Fibroblast of pulmonary artery (primary cell): ENCODE data around the gene KCNK7.

ENCODE experiments used
- DNase-seq: peaks from one replicate; pipeline ENCODE4 v3.0.0-alpha.2; 2010; ENCODE audit warnings: low read depth
- H3K4me3 ChIP-seq: replicated peaks from 2 replicates; pipeline ENCODE4 v1.5.1; 2011; ENCODE audit warnings: low read depth, mild to moderate bottlenecking, control low read depth, low read length, moderate library complexity
- TF ChIP-seq, protein P1 (sequence below): IDR thresholded peaks from 2 replicates; pipeline ENCODE4 v1.5.1; 2011; ENCODE audit warnings: mild to moderate bottlenecking, control low read depth, low read length, inconsistent platforms; ENCODE audit errors: missing control alignments

KCNK7 gene, protein sequence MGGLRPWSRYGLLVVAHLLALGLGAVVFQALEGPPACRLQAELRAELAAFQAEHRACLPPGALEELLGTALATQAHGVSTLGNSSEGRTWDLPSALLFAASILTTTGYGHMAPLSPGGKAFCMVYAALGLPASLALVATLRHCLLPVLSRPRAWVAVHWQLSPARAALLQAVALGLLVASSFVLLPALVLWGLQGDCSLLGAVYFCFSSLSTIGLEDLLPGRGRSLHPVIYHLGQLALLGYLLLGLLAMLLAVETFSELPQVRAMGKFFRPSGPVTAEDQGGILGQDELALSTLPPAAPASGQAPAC

DNA sequence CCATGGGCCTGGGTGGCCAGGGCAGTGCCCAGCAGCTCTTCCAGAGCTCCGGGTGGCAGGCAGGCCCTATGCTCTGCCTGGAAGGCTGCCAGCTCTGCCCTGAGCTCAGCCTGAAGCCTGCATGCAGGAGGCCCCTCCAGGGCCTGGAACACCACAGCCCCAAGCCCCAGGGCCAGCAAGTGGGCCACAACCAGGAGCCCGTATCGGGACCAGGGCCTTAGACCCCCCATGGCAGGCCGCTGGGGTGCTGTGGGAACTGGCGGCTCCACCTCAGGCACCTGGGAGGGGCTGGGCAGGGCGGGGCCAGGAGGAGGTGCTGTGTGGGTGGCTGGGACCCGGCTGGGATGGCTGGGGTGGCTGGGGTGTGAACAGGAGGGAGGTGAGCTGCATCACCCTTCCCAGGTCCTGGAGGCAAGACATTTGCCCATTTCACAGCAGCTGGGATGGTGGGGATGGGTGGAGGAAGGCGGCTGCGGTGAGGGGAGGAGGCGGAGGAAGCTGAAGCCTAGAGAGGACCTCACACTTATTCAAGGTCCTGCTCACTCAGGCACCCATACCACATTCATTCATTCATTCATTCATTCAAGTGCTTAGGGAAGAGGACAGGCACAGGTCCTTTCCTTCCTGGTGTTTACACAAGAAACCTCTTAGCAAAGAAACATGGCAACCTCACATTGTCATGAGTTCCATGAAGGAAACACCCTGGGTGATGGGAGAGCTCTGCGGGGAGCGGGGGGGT lies at the start of gene KCNK7:
TSS of gene KCNK7 (minus strand) at position 258 of the 739 bp plus-strand sequence. CDS start at position 230, 28 bp downstream.
- DNase-seq: no peak
- no peak within 1 kb of the TSS for H3K4me3 ChIP-seq
- TF ChIP-seq, protein P1, sequence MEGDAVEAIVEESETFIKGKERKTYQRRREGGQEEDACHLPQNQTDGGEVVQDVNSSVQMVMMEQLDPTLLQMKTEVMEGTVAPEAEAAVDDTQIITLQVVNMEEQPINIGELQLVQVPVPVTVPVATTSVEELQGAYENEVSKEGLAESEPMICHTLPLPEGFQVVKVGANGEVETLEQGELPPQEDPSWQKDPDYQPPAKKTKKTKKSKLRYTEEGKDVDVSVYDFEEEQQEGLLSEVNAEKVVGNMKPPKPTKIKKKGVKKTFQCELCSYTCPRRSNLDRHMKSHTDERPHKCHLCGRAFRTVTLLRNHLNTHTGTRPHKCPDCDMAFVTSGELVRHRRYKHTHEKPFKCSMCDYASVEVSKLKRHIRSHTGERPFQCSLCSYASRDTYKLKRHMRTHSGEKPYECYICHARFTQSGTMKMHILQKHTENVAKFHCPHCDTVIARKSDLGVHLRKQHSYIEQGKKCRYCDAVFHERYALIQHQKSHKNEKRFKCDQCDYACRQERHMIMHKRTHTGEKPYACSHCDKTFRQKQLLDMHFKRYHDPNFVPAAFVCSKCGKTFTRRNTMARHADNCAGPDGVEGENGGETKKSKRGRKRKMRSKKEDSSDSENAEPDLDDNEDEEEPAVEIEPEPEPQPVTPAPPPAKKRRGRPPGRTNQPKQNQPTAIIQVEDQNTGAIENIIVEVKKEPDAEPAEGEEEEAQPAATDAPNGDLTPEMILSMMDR: no peak

DNA sequence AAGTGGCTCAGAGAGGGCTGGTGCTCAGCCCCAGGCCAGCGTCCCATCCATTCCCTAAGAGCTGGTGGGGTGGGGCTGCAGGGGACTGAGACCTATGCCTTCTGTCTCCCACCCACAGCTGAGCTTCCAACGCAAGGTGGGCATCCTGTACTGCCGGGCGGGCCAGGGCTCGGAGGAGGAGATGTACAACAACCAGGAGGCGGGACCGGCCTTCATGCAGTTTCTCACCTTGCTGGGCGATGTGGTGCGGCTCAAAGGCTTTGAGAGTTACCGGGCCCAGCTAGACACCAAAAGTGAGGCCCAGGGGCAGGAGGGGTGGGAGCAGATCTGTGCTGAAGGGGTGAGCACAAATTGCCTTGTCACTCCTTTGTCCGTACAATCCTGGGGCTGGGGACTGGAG lies 49.2 kb upstream of the KCNK7 start:
- no peak for DNase-seq
- no peak overlapping the region for H3K4me3 ChIP-seq
- TF ChIP-seq, protein P1: no peak

DNA sequence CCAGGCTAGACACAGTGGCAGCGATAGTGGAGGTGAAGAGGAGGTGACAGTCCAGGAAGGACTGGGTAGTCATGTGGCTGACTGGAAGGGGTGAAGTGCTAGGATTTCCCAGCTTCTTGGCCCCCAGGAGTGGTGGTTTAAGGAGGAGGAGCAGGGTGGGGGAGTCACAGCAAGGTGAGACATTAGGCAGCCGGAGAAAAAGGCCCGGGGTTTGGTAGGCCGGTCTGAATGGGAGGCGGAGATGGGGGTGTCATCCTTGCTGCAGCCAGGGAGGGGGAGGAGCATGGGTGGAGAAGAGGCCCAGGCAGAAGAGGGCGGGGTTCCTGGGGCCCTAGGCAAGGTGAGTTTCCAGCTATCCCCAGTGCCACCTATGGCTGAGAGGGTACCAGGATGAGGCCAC lies 48.4 kb upstream of the KCNK7 start:
- DNase-seq: no peak
- no peak overlapping the region for H3K4me3 ChIP-seq
- TF ChIP-seq, protein P1: no peak

DNA sequence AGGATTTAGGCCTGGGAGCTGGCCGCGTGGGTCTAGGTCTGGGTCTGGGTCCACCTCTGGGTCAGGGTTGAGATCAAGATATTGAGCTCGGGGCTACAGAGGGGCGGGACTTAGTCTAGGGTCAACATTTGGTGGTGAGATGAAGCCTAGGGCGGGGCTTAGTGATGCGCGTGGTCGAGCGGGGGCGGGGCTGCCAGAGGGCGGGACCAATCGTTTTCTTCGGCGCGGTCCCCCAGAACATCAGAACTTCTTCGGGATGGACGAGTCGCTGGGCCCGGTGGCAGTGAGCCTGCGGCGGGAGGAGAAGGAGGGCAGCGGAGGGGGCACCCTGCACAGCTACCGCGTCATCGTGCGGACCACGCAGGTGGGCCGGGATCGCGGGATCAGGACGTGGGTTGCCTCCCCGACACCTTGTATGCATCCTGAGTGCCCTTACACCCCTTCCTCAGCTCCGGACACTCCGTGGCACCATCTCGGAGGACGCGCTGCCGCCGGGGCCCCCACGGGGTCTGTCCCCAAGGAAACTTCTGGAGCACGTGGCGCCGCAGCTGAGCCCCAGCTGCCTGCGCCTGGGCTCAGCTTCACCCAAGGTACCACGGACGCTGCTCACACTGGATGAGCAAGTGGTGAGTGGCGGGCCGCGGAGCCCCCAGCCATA lies 46.5 kb upstream of the KCNK7 start:
- DNase-seq: no peak
- TF ChIP-seq, protein P1: no peak
- H3K4me3 ChIP-seq: no peak overlapping the region

DNA sequence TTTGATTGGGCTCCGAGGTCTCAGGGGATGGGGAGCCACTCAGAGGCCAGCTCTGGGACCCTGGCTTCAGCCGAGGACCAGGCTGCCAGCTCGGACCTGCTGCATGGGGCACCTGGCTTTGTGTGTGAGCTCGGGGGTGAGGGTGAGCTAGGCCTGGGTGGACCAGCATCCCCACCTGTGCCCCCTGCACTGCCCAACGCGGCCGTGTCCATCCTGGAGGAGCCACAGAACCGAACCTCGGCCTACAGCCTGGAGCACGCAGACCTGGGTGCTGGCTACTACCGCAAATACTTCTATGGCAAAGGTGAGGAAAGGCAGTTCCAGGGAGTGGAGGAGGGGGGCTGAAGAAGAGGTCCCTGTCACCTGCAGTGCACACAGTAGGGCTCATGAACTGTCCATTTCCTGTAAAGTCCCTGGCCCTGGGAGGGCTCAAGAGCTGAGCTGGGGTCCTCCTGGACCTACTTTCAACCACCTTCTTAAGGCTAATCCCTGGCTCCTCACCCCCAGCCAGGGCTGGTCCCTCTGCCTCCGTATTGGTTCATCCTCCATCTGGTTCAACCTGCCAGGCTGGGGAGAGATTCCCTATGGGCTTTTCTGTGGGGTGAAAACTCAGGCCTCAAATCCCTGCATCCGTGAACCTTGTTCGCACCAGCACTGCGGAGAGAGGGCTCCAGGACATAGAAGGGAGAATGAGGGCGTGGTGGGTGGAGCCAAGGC lies 45.9 kb upstream of the KCNK7 start:
- no peak for DNase-seq
- H3K4me3 ChIP-seq: no peak overlapping the region
- TF ChIP-seq, protein P1: no peak

DNA sequence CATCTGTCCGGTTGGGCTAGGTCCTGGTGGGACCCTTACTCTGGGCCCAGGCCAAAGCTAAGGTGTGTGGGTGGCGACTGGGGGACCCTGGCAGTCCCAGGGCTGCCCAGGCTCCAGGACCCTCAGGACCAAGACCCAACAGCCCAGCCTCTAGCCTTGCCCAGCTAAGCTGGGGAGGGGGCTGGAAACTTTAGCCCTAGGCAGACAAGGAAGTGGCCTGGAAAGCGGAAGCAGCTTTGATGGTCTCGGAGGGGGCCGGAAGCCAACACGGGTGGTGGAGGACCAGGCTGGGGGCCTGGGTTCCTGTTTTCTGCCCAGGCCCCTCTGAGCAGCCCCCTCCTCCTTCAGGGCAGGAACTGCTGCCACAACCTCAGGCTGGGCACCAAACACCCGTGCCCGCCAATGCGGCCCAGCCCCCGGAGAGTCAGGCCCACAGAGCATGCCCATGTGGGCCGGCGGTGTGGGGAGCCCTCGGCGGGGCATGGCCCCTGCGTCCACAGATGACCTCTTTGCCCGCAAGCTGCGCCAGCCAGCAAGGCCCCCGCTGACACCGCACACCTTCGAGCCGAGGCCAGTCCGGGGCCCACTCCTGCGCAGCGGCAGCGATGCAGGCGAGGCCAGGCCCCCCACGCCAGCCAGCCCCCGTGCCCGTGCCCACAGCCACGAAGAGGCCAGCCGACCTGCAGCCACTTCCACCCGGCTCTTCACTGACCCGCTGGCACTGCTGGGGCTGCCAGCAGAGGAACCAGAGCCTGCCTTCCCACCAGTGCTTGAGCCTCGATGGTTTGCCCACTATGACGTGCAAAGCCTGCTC lies 45.1 kb upstream of the KCNK7 start:
- no peak for DNase-seq
- no peak overlapping the region for H3K4me3 ChIP-seq
- TF ChIP-seq, protein P1: no peak
